GM18498 (cell line): Measurements from ENCODE around the gene CR2.
"Not testable (repeated sequence)": the region's sequence is repeated elsewhere in the genome, so short reads cannot be mapped to it uniquely, and the experiment has no call there.

Experiments used
- ATAC-seq: cut with Tn5 transposase; IDR thresholded peaks from one replicate; pipeline ENCODE4 v1.9.1; 2021; ENCODE audit warnings: mild to moderate bottlenecking, moderate library complexity; ENCODE audit not compliant: unreplicated experiment

CR2 gene

DNA sequence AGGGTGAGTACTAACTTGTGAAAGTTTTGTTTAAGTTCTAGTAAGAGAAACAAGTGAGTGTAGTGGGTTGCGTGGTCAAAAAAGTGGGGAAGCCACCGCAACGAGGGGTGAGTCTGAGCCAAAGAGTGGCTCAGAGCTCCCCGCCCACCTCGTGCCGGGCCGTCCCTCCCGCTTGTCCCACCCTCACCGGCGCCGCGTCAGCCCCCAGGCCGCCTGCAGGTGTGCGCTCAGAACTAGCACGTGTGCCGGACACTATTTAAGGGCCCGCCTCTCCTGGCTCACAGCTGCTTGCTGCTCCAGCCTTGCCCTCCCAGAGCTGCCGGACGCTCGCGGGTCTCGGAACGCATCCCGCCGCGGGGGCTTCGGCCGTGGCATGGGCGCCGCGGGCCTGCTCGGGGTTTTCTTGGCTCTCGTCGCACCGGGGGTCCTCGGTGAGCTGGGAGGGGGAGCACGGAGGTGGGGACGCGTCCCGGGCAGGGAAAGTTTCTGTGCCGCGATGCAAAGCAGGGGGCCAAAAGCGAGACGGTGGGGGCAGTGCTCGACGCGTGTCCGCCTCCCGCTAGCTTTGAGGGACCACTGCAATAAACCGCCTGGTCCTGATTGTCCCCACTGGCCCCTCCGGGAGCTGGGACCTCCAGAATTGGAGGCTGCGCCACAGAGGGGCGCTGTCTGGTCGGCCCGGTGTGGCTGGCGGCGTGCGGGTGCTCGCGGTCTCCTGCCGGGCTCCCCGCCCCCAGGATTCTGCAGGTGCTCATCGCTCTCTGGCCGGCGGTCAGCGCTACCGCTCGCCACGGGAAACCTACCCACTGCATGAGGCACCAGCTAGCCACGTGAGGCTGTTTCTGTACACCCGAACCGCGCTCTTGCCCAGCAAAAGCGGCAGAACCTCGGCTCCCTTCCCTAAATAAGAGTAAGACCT is at the start of gene CR2:
Gene CR2 (plus strand): TSS at position 283 of the 919 bp plus-strand sequence. CDS start 91 bp downstream, at position 374.
- ATAC-seq = peak; percentile 83

DNA sequence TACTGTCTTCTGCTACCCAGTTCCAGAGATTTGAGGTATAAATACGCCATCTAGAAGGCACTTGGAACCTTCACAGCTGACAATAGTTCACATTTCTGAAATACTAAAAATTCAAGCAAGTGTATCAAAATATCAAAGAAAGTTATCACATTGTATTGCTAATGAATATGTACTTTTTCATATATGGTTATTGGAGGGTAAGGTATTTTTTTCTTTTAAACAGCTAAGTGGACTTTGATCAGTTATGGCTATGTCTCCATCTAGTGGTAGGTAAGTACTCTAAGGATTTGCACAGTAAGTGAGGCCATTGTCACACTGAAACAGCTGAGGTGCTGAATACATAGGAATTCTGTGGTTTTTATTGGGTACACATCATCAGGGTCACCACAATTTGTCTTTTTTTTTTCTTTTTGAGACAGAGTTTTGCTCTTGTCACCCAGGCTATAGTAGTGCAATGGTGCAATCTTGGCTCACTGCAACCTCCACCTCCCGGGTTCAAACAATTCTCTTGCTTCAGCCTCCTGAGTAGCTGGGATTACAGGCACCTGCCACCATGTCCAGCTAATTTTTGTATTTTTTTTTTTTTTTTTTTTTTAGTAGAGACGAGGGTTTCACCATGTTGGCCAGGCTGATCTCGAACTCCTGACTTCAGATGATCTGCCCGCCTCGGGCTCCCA is 49.1 kb upstream of the CR2 start:
- ATAC-seq = no peak

DNA sequence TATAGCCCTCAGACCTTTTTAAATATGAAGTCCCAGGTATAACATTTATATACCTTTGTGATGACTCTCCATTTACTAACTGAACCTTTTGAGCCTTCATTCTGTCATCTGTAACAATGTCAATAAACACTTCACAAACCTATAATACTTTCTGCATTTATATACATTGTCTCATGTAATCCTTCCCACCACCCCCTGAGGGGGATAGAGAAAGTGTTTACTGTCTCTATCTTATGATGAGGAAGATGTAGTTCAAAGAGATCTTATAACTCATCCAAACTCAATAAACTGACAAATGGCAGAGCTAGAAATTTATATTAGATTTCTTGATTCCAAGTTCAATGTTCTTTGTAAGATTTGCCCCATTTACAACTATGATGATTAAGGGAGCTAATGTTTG is 48.3 kb upstream of the CR2 start:
- ATAC-seq = no peak

- ATAC-seq = no peak
Measured at GRCh38 chr1:207407655-207408260, 46.4 kb upstream of the CR2 start.

DNA sequence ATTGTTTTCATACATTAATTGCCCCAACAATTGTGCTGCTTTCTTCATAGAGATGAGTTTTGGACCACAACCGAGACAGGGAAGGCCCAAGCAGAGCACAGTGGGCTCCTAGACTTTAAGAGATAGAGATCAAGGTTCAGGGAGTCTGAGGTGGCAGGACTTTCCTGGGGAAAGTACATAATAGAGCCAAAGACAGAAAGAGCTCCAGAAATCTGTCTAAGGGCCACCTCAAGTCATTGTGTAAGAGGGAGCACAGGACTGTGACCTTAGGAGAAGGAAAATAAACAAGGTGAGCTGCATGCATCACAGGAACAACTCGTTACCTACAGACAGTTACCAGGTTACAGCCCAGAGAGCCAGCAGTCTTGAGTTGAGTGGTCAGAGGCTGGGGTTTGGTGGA is 41.3 kb upstream of the CR2 start:
- ATAC-seq = no peak

GRCh38 chr1:207414606-207415108 is 39.5 kb upstream of the CR2 start:
- peak; percentile 96 for ATAC-seq

- no peak for ATAC-seq
Measured at GRCh38 chr1:207417076-207417475, 37.1 kb upstream of the CR2 start.

- no peak for ATAC-seq
Measured at GRCh38 chr1:207418351-207418750, 35.8 kb upstream of the CR2 start.

- ATAC-seq = no peak
Measured at GRCh38 chr1:207420109-207420508, 34.0 kb upstream of the CR2 start.

GRCh38 chr1:207421078-207421477 is 33.0 kb upstream of the CR2 start:
- no peak for ATAC-seq

DNA sequence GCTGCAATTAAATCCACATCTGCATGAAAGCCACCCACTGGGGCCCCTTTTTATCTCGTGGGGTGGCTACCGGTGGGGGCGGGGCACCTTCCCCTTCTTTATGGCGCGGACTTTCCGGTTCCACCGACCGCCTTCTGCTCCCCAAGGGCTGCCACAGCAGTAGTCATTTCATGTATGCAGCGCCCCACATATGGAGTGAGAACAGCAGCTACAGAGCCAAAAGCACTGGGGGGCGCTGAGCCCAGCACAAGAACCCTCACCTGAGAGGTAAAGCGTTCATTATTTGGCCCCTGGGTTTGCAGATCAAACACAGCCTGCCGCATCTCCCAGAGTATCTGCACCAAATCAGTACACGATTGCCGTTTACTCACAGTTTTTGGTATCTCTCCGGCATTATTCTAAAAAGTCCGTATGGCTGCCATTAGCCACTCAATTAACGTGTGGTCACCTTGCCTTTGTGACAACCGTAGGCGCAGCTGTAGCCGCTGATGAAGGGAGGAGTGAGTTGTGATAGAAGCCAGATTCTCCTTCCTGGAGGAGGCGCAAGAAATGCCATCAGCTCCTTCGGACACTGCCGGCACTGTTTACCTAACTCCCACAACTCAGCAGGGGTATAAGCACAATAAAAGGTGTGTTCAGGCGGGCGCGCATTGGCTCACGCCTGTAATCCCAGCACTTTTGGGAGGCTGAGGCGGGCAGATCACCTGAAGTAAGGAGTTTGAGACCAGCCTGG is 30.4 kb upstream of the CR2 start:
- ATAC-seq = no peak

DNA sequence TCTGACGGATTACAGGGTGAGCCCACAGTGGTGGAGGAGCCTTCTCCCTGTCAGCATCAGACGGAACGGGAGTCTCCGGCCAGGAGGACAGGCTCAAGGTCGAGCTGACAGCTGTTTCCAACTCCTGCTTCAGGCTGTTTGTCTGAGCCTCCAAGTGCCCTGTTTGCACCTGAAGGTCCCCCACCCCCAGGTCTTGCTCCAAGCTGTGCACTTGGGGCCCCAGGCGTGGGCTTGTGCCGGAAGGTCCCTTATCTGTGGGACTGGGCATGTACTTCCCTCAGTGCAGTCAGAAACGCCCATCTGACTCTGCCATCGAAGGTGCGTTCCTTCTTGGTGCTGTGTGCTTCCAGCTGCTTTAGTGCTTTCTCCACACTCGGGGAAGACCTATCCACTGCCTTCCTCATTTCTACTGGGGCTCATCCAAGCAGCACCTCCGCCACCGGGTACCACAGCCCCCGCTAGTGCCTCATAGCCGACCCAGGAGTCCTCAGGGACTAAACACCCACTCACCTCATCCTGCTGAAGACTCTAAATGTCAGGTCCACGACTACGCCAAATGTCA is 29.5 kb upstream of the CR2 start:
- no peak for ATAC-seq

DNA sequence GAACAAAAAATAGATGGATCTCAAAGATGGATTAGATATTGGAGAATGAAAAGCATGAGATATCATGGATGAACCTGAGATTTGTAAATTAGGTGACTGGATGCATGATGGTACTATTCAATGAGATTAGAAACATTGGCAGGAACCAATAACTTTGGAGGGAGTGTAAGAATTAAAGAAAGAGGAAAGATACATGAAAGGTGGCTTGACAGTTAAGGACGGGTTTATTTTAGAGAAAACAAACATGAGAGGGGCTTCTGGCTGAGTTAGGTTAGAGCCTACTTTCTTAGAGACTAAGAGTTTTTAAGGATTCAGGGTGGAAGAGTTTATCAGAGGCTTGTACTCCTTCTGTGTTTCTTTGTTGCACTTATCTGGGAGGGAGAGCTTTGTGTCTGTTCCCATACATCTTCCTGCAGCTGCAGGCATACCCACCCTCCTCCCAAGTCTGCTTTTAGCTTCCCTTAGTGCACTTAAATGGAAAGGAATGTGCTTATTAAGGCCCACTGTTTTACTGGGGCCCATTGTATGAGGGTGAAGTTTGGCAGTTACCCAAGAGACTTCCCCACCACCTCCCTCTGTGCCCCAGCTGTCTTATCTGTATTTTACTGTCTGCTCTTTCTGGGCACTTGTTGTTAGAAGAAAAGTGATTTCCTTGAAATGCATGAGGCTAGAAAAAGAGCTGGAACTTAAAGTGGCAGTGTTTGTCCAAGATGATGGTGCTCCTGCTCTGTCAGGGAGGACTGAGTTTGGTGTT is 26.1 kb upstream of the CR2 start:
- no peak for ATAC-seq

GRCh38 chr1:207428783-207429182 is 25.3 kb upstream of the CR2 start:
- ATAC-seq = no peak

GRCh38 chr1:207429963-207430362 is 24.2 kb upstream of the CR2 start:
- ATAC-seq = no peak

GRCh38 chr1:207430602-207431001 is 23.5 kb upstream of the CR2 start:
- no peak for ATAC-seq

GRCh38 chr1:207431508-207431907 is 22.6 kb upstream of the CR2 start:
- ATAC-seq = no peak

GRCh38 chr1:207433435-207433834 is 20.7 kb upstream of the CR2 start:
- ATAC-seq = no peak

DNA sequence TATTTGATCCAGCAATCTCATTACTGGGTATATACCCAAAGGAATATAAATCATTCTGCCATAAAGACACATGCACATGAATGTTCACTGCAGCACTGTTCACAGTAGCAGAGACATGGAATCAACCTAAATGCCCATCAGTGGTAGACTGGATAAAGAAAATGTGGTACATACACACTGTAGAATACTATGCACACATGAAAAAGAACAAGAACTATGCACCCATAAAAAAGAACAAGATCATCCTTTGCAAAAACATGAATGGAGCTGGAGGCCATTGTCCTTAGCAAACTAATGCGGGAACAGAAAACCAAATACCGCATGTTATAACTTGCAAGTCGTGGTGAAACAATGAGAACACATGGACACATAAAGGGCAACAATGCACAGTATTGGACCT is 17.4 kb upstream of the CR2 start:
- ATAC-seq = not testable (repeated sequence)

DNA sequence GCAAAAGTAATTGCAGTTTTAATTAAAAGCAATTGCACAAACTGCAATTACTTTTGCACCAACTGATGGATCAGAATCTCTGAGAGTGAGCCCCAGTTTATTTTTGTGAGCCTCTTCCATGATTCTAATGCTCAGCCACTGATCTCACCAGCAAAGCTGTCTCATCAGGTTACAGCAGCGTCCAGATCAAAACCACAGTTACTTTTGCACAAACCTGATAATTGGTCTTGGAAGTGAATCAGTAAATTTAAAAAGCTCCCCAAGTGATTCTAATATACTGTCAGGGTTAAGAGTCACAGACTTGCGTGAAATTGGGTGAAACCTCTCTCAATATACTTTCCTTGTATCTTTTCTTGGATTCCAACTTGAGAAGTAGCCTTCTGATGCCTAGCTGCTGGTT is 13.5 kb upstream of the CR2 start:
- no peak for ATAC-seq
